Osteoblast (primary cell): ENCODE data around the gene IGSF8. TPM values are rescaled to one million over a fixed set of nuclear protein-coding genes. Genes with fewer than 3 reads are reported as not detected.

ENCODE experiments used
- DNase-seq: peaks from one replicate; pipeline ENCODE4 v3.0.0; 2011; ENCODE audit warnings: low spot score, mixed read lengths; ENCODE audit not compliant: insufficient read length; ENCODE audit errors: missing footprints
- H2AFZ ChIP-seq: 2 replicates; pipeline ENCODE4 v1.6.0; 2011; ENCODE audit warnings: mild to moderate bottlenecking, low read length
- H3K27ac ChIP-seq: 2 replicates; pipeline ENCODE4 v1.5.1; 2011; ENCODE audit warnings: mild to moderate bottlenecking, low read depth, low read length, moderate library complexity
- H3K27me3 ChIP-seq: 2 replicates; pipeline ENCODE4 v1.6.0; 2012; ENCODE audit warnings: mild to moderate bottlenecking, control low read depth, inconsistent platforms, low read length, moderate library complexity; ENCODE audit not compliant: insufficient read depth
- H3K36me3 ChIP-seq: 2 replicates; pipeline ENCODE4 v1.5.1; 2011; ENCODE audit warnings: mild to moderate bottlenecking, low read length, control low read depth, moderate library complexity; ENCODE audit not compliant: insufficient read depth
- H3K4me1 ChIP-seq: 2 replicates; pipeline ENCODE4 v1.5.1; 2011; ENCODE audit warnings: mild to moderate bottlenecking, low read length, control low read depth, moderate library complexity; ENCODE audit not compliant: insufficient read depth
- H3K4me2 ChIP-seq: 2 replicates; pipeline ENCODE4 v1.6.0; 2011; ENCODE audit warnings: mild to moderate bottlenecking, low read length; ENCODE audit not compliant: insufficient read depth
- H3K4me3 ChIP-seq: fragments of 200-600 bp; sonication (generic); 3 replicates; pipeline ENCODE4 v1.5.1; 2012; ENCODE audit warnings: mild to moderate bottlenecking, low read length, inconsistent platforms; ENCODE audit not compliant: insufficient read depth
- H3K79me2 ChIP-seq: 2 replicates; pipeline ENCODE4 v1.6.0; 2012; ENCODE audit warnings: mild to moderate bottlenecking, low read length, control low read depth, inconsistent platforms; ENCODE audit not compliant: insufficient read depth
- H3K9me3 ChIP-seq: 2 replicates; pipeline ENCODE4 v1.5.1; 2011; ENCODE audit warnings: low read depth, low read length, control low read depth
- H4K20me1 ChIP-seq: 2 replicates; pipeline ENCODE4 v1.6.0; 2012; ENCODE audit warnings: mild to moderate bottlenecking, low read length, control low read depth; ENCODE audit not compliant: insufficient read depth
- total RNA-seq: library from RNA; depleted of rRNA; stranded (reverse); fragments of >200 nt; gene quantifications from 2 replicates; pipeline ENCODE4 v1.2.3, GENCODE V29; 2012
- TF ChIP-seq, protein P1 (sequence below): IDR thresholded peaks from 2 replicates; pipeline ENCODE4 v1.5.1; 2011; ENCODE audit warnings: mild to moderate bottlenecking, low read depth, low read length, moderate library complexity; ENCODE audit errors: extremely low read depth

The IGSF8 gene
- total RNA-seq, 1 donor: 19.9 TPM

DNA sequence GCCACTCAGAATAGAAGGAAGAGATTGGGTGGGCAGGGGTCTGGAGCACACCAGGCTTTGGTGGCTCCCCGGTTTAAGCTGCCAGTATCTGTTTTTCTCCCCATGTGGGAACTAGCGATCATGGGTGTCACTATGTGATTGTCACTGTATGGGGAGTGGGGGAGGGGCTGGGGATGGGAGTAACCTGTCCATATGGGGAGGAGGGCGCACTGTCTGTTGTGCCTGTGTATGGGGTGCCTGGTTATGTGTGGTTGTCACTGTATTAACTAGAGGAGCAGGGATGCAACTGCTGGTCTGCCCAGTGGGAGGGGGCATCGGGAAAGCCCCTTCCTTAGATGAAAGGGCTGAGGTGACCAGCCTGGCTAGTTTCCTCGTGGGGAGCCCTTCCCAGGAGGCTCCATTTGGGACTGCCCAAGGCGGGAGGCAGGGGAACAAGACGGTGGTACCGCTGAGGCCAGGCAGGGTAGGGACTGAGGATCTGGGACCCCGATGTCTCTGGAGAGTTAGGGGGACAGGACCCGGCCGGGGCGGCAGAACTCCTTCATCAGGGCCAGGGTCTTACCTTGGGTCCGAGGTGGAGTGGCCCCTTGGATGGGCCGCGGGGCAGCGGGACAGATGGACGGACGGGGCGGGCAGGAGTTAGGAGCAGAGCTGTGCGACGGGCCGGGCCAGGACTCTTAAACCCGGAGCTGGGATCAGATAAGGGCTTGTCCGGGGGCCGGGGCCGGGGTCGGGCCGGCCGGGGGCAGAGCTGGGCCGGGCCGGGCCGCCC, 28.8 kb downstream of the IGSF8 start, which contains the start of gene KCNJ10:
KCNJ10 (minus strand) TSS at position 701 of the 772 bp plus-strand sequence. CDS start 27,628 bp downstream, outside the sequence.
- TF ChIP-seq, protein P1, sequence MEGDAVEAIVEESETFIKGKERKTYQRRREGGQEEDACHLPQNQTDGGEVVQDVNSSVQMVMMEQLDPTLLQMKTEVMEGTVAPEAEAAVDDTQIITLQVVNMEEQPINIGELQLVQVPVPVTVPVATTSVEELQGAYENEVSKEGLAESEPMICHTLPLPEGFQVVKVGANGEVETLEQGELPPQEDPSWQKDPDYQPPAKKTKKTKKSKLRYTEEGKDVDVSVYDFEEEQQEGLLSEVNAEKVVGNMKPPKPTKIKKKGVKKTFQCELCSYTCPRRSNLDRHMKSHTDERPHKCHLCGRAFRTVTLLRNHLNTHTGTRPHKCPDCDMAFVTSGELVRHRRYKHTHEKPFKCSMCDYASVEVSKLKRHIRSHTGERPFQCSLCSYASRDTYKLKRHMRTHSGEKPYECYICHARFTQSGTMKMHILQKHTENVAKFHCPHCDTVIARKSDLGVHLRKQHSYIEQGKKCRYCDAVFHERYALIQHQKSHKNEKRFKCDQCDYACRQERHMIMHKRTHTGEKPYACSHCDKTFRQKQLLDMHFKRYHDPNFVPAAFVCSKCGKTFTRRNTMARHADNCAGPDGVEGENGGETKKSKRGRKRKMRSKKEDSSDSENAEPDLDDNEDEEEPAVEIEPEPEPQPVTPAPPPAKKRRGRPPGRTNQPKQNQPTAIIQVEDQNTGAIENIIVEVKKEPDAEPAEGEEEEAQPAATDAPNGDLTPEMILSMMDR: no peak
- Histone ChIP-seq H3K36me3 (no peaks in the 10 kb centered on the region), H3K27me3 (peaks cover 67% of the 10 kb centered on the region), H3K27ac (no peak within 1 kb of the TSS), H3K4me3 (peak within 1 kb of the TSS; percentile 67), H4K20me1 (no peaks in the 10 kb centered on the region), H2AFZ (peak within 1 kb of the TSS; percentile 80), H3K79me2 (no peaks in the 10 kb centered on the region), H3K4me2 (peak within 1 kb of the TSS; percentile 85), H3K4me1 (no peaks in the 10 kb centered on the region), H3K9me3 (no peaks in the 10 kb centered on the region)
- DNase-seq: peak; percentile 45

DNA sequence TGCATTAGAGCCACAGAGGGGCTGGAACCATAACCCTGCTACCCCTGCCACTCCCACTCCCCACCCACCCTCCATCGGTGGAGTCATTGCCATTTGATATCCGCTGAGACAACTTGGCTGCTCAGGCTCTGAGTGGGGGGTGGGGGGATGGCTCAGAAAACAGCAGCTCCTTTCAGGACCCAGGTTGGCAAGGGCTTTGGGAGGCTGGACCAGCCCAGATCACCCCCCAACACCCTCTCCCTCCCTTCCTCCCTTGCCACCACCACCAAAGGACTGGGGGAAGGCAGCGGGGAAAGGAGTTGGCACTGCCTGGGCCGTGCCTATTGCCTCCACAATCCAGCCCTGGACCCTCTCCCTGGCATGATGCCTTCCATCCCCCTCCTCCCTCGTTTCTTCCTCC, 30.2 kb downstream of the IGSF8 start:
- Histone ChIP-seq H3K27ac (no peak overlapping the region), H3K27me3 (peaks cover 69% of the 10 kb centered on the region)
- TF ChIP-seq, protein P1: no peak

DNA sequence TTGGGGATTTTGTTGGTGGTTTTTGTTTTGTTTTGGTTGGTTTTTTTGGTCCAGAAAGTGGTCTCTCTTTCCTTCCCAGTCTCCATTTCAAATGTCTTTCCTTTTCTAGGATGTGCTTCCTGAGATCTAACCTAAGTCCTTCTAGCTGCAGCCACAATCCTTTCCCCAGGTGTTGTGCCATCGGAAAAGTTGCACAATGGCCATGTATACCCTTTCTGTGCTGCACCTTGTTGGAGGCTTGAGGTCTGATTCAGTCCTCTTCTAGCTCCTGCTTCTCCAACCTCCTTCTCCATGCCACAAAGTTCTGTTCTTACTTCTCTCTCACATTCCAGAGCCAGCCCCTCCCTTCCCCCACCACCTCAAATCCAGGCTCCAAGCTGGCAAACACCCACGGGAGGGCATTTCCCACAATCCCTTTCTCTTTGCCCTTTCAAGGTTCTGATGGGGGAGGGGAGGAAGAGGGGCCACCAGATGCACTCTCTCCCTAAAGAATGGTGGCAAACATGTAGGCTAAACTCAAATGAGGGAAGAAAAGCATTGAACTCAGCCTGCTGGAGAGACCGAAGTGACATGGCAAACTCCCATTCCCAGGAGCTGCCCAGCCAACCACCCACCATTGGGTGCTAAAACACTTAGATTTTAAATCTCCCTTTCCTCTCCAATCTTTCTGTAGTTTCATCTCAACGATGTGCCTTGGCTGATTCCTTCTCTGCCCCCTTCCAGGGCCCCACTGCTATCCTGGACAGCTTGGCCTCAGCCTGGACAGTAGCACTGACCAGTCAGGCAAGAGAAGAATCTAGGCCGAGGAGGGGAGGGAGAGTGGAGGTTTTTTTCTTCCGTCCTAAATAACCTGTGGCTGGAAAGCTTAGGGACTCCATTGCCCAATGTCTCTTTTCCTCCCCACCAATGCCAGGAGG, 31.3 kb downstream of the IGSF8 start:
- H3K36me3 ChIP-seq: no peaks in the 10 kb centered on the region
- H3K4me3 ChIP-seq: no peak overlapping the region
- H3K4me1 ChIP-seq: no peaks in the 10 kb centered on the region
- peaks cover 78% of the 10 kb centered on the region for H3K27me3 ChIP-seq
- no peak overlapping the region for H3K27ac ChIP-seq
- no peaks in the 10 kb centered on the region for H3K79me2 ChIP-seq
- TF ChIP-seq, protein P1: no peak
- no peaks in the 10 kb centered on the region for H4K20me1 ChIP-seq
- peak; percentile 72 for DNase-seq
- H3K9me3 ChIP-seq: no peaks in the 10 kb centered on the region
- H3K4me2 ChIP-seq: no peak overlapping the region
- H2AFZ ChIP-seq: no peak overlapping the region

More for the DNA sequence above, 30.2 kb downstream of the IGSF8 start:
- Histone ChIP-seq H3K79me2 (no peaks in the 10 kb centered on the region), H3K4me3 (no peak overlapping the region), H4K20me1 (no peaks in the 10 kb centered on the region), H2AFZ (no peak overlapping the region), H3K4me1 (no peaks in the 10 kb centered on the region), H3K36me3 (no peaks in the 10 kb centered on the region), H3K4me2 (no peak overlapping the region), H3K9me3 (no peaks in the 10 kb centered on the region)
- peak; percentile 70 for DNase-seq

DNA sequence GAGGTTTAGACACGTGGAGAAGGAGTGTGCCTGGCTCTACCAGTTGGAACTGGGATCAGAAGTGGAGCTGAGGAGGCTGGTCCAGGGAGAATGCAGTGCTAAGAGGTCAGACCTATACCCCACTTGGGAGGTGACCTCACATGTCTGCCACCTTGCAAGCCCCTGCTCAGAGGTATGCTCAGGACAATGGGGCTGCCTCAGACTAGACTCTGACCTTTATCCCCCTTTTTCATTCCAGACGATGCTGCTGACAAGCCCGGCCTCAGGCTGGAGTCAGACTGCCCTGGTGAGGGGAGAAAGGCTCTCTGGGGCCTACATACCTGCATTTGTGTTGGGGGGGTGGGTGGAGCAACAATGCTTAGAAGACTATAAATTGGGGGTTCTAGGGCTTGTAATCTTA, 33.7 kb downstream of the IGSF8 start:
- no peak for DNase-seq
- TF ChIP-seq, protein P1: no peak
- Histone ChIP-seq H3K4me1 (no peaks in the 10 kb centered on the region), H3K36me3 (no peaks in the 10 kb centered on the region), H3K27ac (no peak overlapping the region), H2AFZ (no peak overlapping the region), H3K79me2 (no peaks in the 10 kb centered on the region), H3K9me3 (no peaks in the 10 kb centered on the region), H3K4me2 (no peak overlapping the region), H3K27me3 (peaks cover 66% of the 10 kb centered on the region), H3K4me3 (no peak overlapping the region), H4K20me1 (no peaks in the 10 kb centered on the region)
